Fibroblast of skin of abdomen (primary cell): Measurements from ENCODE around the gene SPDL1. TPM values are rescaled to one million over a fixed set of nuclear protein-coding genes. Genes with fewer than 3 reads are reported as not detected.

Experiments
- DNase-seq: peaks from one replicate; pipeline ENCODE4 v3.0.0-alpha.2; 2013
- polyA plus RNA-seq, 2 experiments: library from polyadenylated mRNA; unstranded; fragments of 120-200 nt; gene quantifications; one replicate each; pipeline ENCODE4 v1.2.1, GENCODE V29; 2013; ENCODE audit not compliant: insufficient read length in 2 of 2

SPDL1 gene
- polyA plus RNA-seq (2013, experiment 1 of 2; ENCODE audit: insufficient read length) = 43.4 TPM
- 40.6 TPM for polyA plus RNA-seq (2013, experiment 2 of 2; ENCODE audit: insufficient read length)

GRCh38 chr5:169583424-169584220 is at the start of gene SPDL1:
Gene SPDL1 (plus strand): TSS chr5:169583773. CDS start chr5:169588417, 4,644 bp downstream.
- DNase-seq = peak; percentile 97

GRCh38 chr5:169534311-169534880 is 49.2 kb upstream of the SPDL1 start:
- peak; percentile 51 for DNase-seq

DNA sequence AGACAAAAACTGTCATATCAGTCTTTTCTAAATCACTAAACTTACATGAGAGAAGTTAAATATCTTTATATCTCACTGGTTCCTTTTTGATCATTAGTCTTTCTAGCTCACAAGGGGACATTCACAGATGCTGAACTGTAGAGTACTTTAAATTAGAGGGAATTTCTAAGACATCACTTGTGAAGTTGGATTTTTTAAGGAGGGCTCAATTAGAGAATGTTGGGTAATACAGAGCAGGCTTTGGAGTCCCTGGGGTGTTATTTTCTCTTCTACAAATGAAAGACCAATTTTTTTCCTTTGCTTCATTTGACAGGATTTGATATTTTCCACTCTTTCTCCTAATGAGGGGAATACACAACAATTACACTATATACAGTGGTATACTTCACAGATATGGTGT is 48.6 kb upstream of the SPDL1 start:
- no peak for DNase-seq

GRCh38 chr5:169538944-169539343 is 44.6 kb upstream of the SPDL1 start:
- DNase-seq = no peak

DNA sequence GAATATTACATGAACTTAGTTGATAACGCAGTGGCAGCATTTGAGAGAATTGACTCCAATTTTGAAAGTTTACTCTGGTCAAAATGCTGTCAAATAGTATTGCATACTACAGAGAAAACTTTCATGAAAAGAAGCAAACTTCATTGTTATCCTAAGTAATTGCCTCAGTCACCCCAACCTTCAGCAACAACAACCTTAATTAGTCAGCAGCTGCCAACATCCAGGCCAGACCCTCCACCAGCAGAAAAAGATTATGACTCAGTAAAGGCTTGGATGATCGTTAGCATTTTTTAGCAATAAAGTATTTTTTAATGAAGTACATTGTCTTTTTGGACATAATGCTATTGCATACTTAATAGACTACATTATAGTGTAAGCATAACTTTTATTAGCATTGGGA is 40.8 kb upstream of the SPDL1 start:
- DNase-seq = no peak

- DNase-seq = no peak
Observed at GRCh38 chr5:169544264-169544950, 39.2 kb upstream of the SPDL1 start.

DNA sequence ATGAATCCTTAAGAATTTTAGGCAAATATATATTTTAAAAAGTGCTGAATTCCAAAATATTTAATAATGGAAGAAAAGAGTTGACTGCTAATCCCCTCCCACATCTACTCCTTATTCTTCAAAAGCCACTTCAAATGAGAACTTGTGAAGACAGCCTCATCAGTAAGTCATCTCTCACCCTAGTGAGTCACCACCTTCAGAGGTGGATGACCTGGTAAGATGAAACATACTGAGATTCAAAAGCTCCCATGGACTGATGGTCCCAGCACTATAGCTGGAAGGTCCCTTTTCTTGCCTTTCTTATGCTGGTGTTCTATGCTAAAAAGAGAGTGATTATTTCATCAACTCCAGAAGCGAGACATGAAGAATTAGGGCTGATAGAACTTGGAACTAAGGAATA is 37.8 kb upstream of the SPDL1 start:
- peak; percentile 44 for DNase-seq

DNA sequence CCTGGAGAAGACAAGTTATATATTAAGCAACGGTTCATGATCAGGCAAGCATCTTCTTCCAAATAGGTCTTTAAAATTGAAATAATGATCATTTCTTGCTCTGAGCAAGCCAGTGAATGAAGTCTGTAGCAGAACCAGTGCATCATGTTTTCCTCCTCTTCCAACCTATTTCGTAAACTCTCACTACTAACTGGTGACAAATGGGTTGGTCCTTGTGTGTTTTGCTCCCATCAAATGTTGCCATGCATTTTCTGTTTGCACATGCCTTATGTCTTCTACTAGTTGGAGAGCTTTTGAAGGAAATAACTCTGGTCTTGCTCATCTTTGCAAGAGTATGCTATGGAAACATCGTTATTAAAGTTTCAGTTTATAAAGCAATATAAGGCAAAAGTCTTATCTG is 37.2 kb upstream of the SPDL1 start:
- no peak for DNase-seq

DNA sequence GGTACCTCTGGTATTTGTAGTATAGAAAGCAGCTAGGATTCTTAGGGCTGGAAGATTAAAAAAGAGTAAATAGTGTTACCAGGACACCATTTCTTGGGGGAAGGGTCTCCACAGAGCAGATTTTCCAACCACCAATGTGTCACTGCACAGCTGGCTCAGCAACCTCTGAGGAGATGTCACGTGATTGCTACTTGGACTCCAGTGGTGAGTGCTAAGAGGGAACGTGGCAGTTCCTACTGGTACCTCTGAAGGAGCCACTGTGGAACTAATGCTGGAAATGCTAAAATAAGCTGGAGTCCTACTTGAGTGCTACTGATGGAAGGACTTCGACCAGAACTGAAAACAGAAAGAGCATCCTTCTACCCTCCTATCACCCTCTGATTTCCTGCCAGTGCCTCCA is 36.1 kb upstream of the SPDL1 start:
- DNase-seq = peak; percentile 49

- DNase-seq = peak; percentile 64
Observed at GRCh38 chr5:169548315-169548714, 35.3 kb upstream of the SPDL1 start.

- DNase-seq = no peak
Observed at GRCh38 chr5:169549453-169550100, 34.0 kb upstream of the SPDL1 start.

GRCh38 chr5:169550227-169550626 is 33.3 kb upstream of the SPDL1 start:
- no peak for DNase-seq

DNA sequence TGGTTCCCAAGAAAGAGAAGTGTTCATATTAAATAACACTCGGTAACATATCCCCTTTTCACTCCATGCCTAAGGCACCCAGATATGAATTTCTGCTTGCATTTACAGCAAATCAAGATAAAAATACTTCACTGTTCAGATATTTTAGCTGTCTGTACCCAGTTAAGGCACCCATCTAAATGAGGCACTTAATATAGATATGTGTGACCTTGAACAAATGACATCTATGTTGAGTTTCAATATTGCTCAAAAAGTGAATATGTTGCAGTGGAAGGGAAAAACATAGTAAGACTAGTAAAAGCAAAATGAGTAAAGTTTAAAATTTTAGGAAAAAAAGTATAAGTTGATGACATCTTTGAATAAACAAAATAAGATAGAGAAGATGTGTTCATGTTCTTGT is 32.4 kb upstream of the SPDL1 start:
- no peak for DNase-seq

DNA sequence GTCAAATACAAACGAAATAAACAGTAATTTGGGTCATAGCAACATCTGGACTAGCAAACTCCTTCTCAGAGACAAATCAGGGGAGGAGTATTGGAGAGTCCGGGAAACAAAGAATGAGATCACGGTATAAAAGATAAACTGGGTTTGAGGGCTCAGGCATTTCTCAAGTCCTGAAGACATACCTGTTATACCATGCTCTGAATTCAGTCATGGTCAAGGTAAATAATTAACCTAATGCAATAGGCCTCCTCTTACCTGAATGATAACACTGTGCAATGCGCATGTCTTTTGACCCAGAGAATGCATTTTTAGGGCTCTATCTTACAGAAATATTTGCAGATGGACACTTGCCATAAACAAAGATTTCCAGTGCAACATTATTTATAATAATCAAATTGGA is 31.9 kb upstream of the SPDL1 start:
- DNase-seq = no peak

GRCh38 chr5:169554251-169554650 is 29.3 kb upstream of the SPDL1 start:
- no peak for DNase-seq

DNA sequence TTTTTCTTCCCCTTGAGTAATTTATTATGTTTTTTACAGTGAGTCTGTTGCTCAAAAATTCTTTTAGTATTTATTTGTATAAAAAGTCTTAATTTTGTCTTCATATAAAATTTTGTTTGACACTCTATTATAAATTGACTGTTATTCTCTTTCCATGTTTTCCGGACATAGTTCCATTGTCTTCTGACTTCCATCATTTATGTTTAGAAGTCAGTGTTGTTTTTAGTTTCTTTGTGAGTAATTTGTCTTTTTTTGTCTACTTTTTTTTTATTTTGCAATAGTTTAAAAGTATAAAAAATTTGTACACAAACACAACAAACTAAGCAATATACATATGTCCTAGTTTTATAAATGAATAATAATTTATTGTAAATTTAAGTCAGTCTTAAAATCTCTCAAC is 25.7 kb upstream of the SPDL1 start:
- no peak for DNase-seq

DNA sequence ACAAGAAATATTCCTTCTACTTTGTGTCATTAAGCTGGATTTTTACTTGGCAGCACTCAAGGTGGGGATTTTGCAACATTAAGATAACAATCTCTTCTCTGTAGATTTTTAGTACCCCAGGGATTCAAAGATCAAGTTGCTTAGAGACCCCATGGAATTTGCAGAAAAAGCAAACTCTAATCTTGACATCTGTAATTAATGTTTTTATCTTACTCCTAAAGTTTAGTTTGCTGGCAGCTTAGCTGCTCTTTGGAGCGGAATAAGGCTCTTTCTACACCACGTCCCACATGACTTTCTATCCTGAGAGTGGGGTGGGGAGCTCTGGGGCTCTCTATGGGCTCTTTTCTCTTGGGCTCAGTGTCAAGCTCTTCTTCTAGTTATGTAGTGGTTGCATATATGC is 21.7 kb upstream of the SPDL1 start:
- DNase-seq = peak; percentile 69

DNA sequence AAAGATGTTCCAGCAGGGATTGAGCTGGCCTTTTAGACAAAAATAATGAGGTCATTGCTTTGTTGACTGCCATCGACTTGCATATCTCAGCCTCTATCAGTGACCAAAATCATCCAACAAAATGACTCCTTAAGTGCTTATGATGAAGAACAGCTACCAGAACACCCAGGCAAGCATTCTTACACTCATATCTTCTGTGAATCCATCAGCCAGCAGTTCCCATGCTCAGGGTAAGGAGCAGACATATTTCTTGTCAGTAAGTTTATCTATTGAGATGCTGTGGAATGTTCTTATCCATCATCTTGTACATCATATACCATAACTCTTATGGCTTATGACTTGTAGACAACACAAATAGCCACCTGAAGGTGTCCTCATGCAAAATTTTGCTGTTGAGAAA is 20.2 kb upstream of the SPDL1 start:
- peak; percentile 50 for DNase-seq

- DNase-seq = peak; percentile 76
Observed at GRCh38 chr5:169566202-169566601, 17.4 kb upstream of the SPDL1 start.

DNA sequence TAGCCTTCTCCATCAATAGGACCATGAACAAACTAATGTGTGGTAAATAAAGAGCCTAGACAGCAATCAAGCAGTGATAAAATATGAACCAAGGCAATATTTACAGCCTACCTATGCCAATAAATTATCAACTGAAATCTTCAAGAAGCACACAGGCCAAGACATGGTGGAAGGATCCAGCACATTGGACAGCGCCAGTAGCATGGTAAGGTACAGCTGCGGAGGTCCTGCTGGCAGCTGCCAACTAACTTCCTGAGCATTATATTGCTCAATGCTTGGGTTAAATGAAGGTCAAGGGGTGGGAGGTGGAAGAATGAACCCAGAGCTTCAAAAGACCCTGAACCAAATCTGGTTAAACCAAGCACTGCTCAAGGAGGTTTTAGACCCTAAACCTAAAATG is 16.5 kb upstream of the SPDL1 start:
- DNase-seq = peak; percentile 28

- no peak for DNase-seq
Observed at GRCh38 chr5:169569513-169569912, 14.1 kb upstream of the SPDL1 start.

GRCh38 chr5:169571355-169571754 is 12.2 kb upstream of the SPDL1 start:
- DNase-seq = peak; percentile 33

GRCh38 chr5:169574134-169574646 is 9.4 kb upstream of the SPDL1 start:
- no peak for DNase-seq
